Measurements from ENCODE around the gene CD1B. TPM values are rescaled to one million over a fixed set of nuclear protein-coding genes. Genes with fewer than 3 reads are reported as not detected.

CD1B gene
- total RNA-seq, 1 donor from 2014 or later, result not detected

GRCh38 chr1:158324395-158324794 is 6.9 kb downstream of the CD1B start:
- no peak for DNase-seq (ENCODE audit: low spot score in 2 of 2, unreplicated experiment in 2 of 2)
- Mint-ChIP-seq H3K27me3 (ENCODE audit: low read depth) (no peaks in the 10 kb centered on the region), H3K36me3 (no peaks in the 10 kb centered on the region), H3K9me3 (peaks cover under 1% of the 10 kb centered on the region), H3K27ac (no peak overlapping the region), H3K4me1 (no peaks in the 10 kb centered on the region), H3K4me3 (no peak overlapping the region)
- TF ChIP-seq, protein P1, sequence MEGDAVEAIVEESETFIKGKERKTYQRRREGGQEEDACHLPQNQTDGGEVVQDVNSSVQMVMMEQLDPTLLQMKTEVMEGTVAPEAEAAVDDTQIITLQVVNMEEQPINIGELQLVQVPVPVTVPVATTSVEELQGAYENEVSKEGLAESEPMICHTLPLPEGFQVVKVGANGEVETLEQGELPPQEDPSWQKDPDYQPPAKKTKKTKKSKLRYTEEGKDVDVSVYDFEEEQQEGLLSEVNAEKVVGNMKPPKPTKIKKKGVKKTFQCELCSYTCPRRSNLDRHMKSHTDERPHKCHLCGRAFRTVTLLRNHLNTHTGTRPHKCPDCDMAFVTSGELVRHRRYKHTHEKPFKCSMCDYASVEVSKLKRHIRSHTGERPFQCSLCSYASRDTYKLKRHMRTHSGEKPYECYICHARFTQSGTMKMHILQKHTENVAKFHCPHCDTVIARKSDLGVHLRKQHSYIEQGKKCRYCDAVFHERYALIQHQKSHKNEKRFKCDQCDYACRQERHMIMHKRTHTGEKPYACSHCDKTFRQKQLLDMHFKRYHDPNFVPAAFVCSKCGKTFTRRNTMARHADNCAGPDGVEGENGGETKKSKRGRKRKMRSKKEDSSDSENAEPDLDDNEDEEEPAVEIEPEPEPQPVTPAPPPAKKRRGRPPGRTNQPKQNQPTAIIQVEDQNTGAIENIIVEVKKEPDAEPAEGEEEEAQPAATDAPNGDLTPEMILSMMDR (IDR thresholded peaks at IDR 0.05; ENCODE audit: unreplicated experiment), result no peak

- TF ChIP-seq, protein P1 (IDR thresholded peaks at IDR 0.05; ENCODE audit: unreplicated experiment), result no peak
- Mint-ChIP-seq H3K27ac (no peak overlapping the region), H3K27me3 (ENCODE audit: low read depth) (no peaks in the 10 kb centered on the region), H3K36me3 (no peaks in the 10 kb centered on the region), H3K9me3 (peaks cover 3% of the 10 kb centered on the region), H3K4me3 (no peak overlapping the region), H3K4me1 (no peaks in the 10 kb centered on the region)
- DNase-seq (ENCODE audit: low spot score in 2 of 2, unreplicated experiment in 2 of 2), result no peak
Observed at GRCh38 chr1:158323866-158324265, 7.5 kb downstream of the CD1B start.

- H3K27ac Mint-ChIP-seq, result no peak overlapping the region
- H3K4me1 Mint-ChIP-seq, result no peaks in the 10 kb centered on the region
- H3K36me3 Mint-ChIP-seq, result no peaks in the 10 kb centered on the region
- no peak for DNase-seq (ENCODE audit: low spot score in 2 of 2, unreplicated experiment in 2 of 2)
- no peak overlapping the region for H3K4me3 Mint-ChIP-seq
- TF ChIP-seq, protein P1 (IDR thresholded peaks at IDR 0.05; ENCODE audit: unreplicated experiment), result no peak
- H3K9me3 Mint-ChIP-seq, result peaks cover 55% of the 10 kb centered on the region
- no peaks in the 10 kb centered on the region for H3K27me3 Mint-ChIP-seq (ENCODE audit: low read depth)
Observed at GRCh38 chr1:158311066-158311465, 20.3 kb downstream of the CD1B start.

GRCh38 chr1:158310623-158311022 is 20.7 kb downstream of the CD1B start:
- Mint-ChIP-seq H3K4me3 (no peak overlapping the region), H3K27me3 (ENCODE audit: low read depth) (no peaks in the 10 kb centered on the region), H3K36me3 (no peaks in the 10 kb centered on the region), H3K4me1 (no peaks in the 10 kb centered on the region), H3K9me3 (peaks cover 58% of the 10 kb centered on the region), H3K27ac (no peak overlapping the region)
- no peak for DNase-seq (ENCODE audit: low spot score in 2 of 2, unreplicated experiment in 2 of 2)
- TF ChIP-seq, protein P1 (IDR thresholded peaks at IDR 0.05; ENCODE audit: unreplicated experiment), result no peak

DNA sequence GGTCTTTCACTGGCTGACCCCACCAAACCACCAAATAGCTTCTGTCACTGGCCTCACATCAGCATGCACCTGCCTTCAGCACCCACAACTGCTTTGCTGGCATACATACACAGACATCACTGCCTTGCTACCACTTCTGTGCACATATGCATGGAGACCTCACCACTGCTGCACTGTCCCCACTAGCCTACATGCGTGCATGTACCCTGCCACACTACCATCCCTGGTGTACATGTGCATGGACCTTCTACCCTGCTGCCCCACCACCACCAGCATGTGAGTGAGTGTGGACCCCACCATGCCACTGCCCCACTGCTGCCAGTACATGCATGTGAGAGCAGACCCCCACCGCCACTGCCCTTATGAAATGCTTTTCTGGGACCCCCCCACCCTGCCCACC is 35.5 kb downstream of the CD1B start:
- Mint-ChIP-seq H3K4me1 (no peaks in the 10 kb centered on the region), H3K9me3 (peaks cover 23% of the 10 kb centered on the region), H3K27ac (no peak overlapping the region), H3K4me3 (no peak overlapping the region), H3K36me3 (no peaks in the 10 kb centered on the region), H3K27me3 (ENCODE audit: low read depth) (no peaks in the 10 kb centered on the region)
- no peak for DNase-seq (ENCODE audit: low spot score in 2 of 2, unreplicated experiment in 2 of 2)
- TF ChIP-seq, protein P1 (IDR thresholded peaks at IDR 0.05; ENCODE audit: unreplicated experiment), result no peak

DNA sequence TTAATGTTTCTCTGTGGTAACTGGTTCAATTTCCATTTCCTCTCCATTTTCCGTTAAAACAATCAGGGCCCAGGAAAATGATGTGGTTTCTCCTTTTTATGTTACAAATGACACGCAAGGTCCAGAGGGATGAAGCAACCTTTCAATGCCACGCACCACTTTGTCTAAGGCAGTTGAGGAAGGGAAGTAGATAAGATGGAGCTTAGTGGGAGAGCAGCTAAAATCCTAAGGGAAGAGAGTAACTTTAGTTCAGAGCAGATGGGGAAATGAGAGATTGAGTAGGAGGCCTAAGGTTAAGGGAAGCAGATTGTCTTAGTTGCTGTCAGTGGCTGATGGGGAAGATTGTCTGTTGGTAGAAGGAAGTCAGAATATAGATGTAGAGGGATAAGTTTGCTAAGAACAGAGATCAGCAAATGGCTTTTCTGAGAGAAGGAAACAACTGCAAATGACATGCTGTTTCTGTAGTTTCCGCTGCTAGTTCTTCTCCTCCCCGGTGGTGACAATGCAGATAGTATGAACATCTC is 40.9 kb downstream of the CD1B start:
- Mint-ChIP-seq H3K27me3 (ENCODE audit: low read depth) (peaks cover 8% of the 10 kb centered on the region), H3K9me3 (no peaks in the 10 kb centered on the region), H3K4me3 (no peak overlapping the region), H3K4me1 (no peaks in the 10 kb centered on the region), H3K36me3 (no peaks in the 10 kb centered on the region), H3K27ac (no peak overlapping the region)
- TF ChIP-seq, protein P1 (IDR thresholded peaks at IDR 0.05; ENCODE audit: unreplicated experiment), result no peak
- no peak for DNase-seq (ENCODE audit: low spot score in 2 of 2, unreplicated experiment in 2 of 2)

All from mesothelial cell of epicardium (in vitro differentiated cells).